ENCODE data around the gene GRIN3B.

GRIN3B gene

GRCh38 chr19:991932-992669 is 8.1 kb upstream of the GRIN3B start:
- Histone ChIP-seq H3K4me1 (ENCODE audit: control insufficient read depth, low read length) (peaks cover 5% of the 10 kb centered on the region), H3K27ac (ENCODE audit: low read depth, low read length) (no peak overlapping the region), H3K9me2 (replicated peaks; ENCODE audit: control insufficient read depth, low read length) (no peaks in the 10 kb centered on the region), H3K9me3 (ENCODE audit: control insufficient read depth, insufficient read depth, low read length) (peaks cover 4% of the 10 kb centered on the region; the same call in 1 of the 2 replicates), H3F3A (ENCODE audit: control insufficient read depth, insufficient read depth) (no peaks in the 10 kb centered on the region; the same call in 1 of the 2 replicates), H4K20me1 (ENCODE audit: control insufficient read depth, insufficient read depth, low read depth, low read length) (no peaks in the 10 kb centered on the region), H3K4me2 (ENCODE audit: low read length) (no peak overlapping the region), H3K4me3 (ENCODE audit: low read length) (no peak overlapping the region), H3K79me2 (ENCODE audit: control insufficient read depth, low read length) (no peaks in the 10 kb centered on the region), H3K27me3 (ENCODE audit: control insufficient read depth, low read length) (peaks cover 12% of the 10 kb centered on the region), H3K36me3 (ENCODE audit: control insufficient read depth, low read length) (peaks cover 50% of the 10 kb centered on the region)
- TF ChIP-seq EZH2phosphoT487 (IDR thresholded peaks at IDR 0.05; ENCODE audit: borderline replicate concordance, low read length) (no peak), CTCF (IDR thresholded peaks at IDR 0.05; ENCODE audit: low read depth, low read length, poor library complexity, severe bottlenecking) (no peak)

GRCh38 chr19:992670-993055 is 7.6 kb upstream of the GRIN3B start:
- H3K9me2 ChIP-seq (replicated peaks; ENCODE audit: control insufficient read depth, low read length), result no peaks in the 10 kb centered on the region
- H3K27me3 ChIP-seq (ENCODE audit: control insufficient read depth, low read length), result peaks cover 16% of the 10 kb centered on the region
- H4K20me1 ChIP-seq (ENCODE audit: control insufficient read depth, insufficient read depth, low read depth, low read length), result no peaks in the 10 kb centered on the region
- no peaks in the 10 kb centered on the region for H3K79me2 ChIP-seq (ENCODE audit: control insufficient read depth, low read length)
- no peak overlapping the region for H3K4me2 ChIP-seq (ENCODE audit: low read length)
- TF ChIP-seq CTCF (IDR thresholded peaks at IDR 0.05; ENCODE audit: low read depth, low read length, poor library complexity, severe bottlenecking) (no peak), EZH2phosphoT487 (IDR thresholded peaks at IDR 0.05; ENCODE audit: borderline replicate concordance, low read length) (no peak)
- no peaks in the 10 kb centered on the region; the same call in 1 of the 2 replicates for H3F3A ChIP-seq (ENCODE audit: control insufficient read depth, insufficient read depth)
- H3K4me3 ChIP-seq (ENCODE audit: low read length), result no peak overlapping the region
- H3K4me1 ChIP-seq (ENCODE audit: control insufficient read depth, low read length), result peaks cover 5% of the 10 kb centered on the region
- peaks cover 45% of the 10 kb centered on the region for H3K36me3 ChIP-seq (ENCODE audit: control insufficient read depth, low read length)
- peaks cover 4% of the 10 kb centered on the region; the same call in 1 of the 2 replicates for H3K9me3 ChIP-seq (ENCODE audit: control insufficient read depth, insufficient read depth, low read length)
- no peak overlapping the region for H3K27ac ChIP-seq (ENCODE audit: low read depth, low read length)

GRCh38 chr19:993361-993830 is 6.8 kb upstream of the GRIN3B start:
- H3F3A ChIP-seq (ENCODE audit: control insufficient read depth, insufficient read depth), result peaks cover 3% of the 10 kb centered on the region; the same call in 1 of the 2 replicates

More at GRCh38 chr19:993361-993830, 6.8 kb upstream of the GRIN3B start:
- H4K20me1 ChIP-seq (ENCODE audit: control insufficient read depth, insufficient read depth, low read depth, low read length), result no peaks in the 10 kb centered on the region
- peaks cover 23% of the 10 kb centered on the region for H3K27me3 ChIP-seq (ENCODE audit: control insufficient read depth, low read length)
- peaks cover 5% of the 10 kb centered on the region for H3K4me1 ChIP-seq (ENCODE audit: control insufficient read depth, low read length)
- H3K9me3 ChIP-seq (ENCODE audit: control insufficient read depth, insufficient read depth, low read length), result peaks cover 4% of the 10 kb centered on the region; the same call in 1 of the 2 replicates
- no peaks in the 10 kb centered on the region for H3K9me2 ChIP-seq (replicated peaks; ENCODE audit: control insufficient read depth, low read length)
- TF ChIP-seq EZH2phosphoT487 (IDR thresholded peaks at IDR 0.05; ENCODE audit: borderline replicate concordance, low read length) (no peak), CTCF (IDR thresholded peaks at IDR 0.05; ENCODE audit: low read depth, low read length, poor library complexity, severe bottlenecking) (no peak)
- no peak overlapping the region for H3K4me3 ChIP-seq (ENCODE audit: low read length)
- H3K4me2 ChIP-seq (ENCODE audit: low read length), result no peak overlapping the region
- peaks cover 42% of the 10 kb centered on the region for H3K36me3 ChIP-seq (ENCODE audit: control insufficient read depth, low read length)
- no peak overlapping the region for H3K27ac ChIP-seq (ENCODE audit: low read depth, low read length)
- no peaks in the 10 kb centered on the region for H3K79me2 ChIP-seq (ENCODE audit: control insufficient read depth, low read length)

Data from DOHH2 (cell line).